OCI-LY3 (cell line): Measurements from ENCODE around the gene TEDC1.

Source experiments
- EZH2phosphoT487 ChIP-seq: fragments of 200-600 bp; shearing (Covaris generic); IDR thresholded peaks from 2 replicates; pipeline ENCODE4 v1.6.1; 2018; ENCODE audit warnings: antibody characterized with exemption, mixed run types, low read depth
- TF ChIP-seq, protein P1 (sequence below): fragments of 200-600, 300-600 bp; sonication (generic); IDR thresholded peaks from 2 replicates; pipeline ENCODE4 v1.5.1; 2014; ENCODE audit warnings: antibody characterized with exemption, low read length, low read depth

DNA sequence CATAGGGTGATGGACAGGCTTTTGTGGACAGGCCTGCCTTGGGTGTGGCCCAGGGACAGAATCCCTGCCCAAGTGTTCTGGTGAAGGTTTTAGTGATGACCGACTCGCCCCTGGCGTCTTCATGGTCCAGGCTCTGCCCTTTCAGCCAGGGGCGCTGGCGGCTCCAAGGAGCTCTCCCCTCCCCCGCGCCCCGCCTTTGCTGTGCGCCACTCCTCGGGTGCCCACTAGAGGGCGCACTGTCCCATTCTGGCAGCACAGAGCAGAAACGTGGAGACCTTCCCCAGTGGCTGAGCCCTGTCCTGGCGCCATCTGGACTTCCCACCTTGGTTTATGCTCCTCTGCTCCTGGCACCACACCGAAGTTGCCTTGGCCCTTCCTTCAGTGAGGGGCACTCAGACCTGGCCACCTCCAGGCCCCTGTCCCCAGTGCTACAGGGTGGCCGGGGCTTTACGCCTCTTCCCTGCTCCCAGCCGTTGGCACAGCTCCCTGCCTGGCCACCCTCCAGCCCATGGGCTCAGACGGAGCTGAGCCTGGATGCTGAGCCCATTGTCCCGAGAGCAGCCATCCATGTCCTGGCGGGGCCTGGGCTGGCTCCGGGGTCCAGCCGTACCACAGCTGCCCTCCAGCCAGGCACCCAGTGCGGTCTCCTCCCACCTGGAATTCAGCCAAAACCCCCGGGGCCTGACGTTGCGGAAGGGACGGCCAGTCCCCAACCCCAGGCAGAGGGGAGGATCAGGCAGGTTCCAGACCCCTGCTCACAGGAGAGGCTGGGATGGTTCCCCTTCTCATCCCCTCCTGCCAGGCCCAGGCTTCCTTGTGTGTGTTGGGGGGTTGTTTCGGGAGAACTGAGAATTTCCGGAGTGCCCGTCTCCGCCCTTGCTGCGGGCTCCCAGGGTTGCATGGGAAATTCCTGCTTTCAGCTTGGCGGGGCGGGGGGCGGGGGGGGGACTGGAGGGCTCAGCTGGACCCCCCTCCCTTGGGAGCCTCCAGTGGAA, 9.9 kb upstream of the TEDC1 start:
- TF ChIP-seq, protein P1, sequence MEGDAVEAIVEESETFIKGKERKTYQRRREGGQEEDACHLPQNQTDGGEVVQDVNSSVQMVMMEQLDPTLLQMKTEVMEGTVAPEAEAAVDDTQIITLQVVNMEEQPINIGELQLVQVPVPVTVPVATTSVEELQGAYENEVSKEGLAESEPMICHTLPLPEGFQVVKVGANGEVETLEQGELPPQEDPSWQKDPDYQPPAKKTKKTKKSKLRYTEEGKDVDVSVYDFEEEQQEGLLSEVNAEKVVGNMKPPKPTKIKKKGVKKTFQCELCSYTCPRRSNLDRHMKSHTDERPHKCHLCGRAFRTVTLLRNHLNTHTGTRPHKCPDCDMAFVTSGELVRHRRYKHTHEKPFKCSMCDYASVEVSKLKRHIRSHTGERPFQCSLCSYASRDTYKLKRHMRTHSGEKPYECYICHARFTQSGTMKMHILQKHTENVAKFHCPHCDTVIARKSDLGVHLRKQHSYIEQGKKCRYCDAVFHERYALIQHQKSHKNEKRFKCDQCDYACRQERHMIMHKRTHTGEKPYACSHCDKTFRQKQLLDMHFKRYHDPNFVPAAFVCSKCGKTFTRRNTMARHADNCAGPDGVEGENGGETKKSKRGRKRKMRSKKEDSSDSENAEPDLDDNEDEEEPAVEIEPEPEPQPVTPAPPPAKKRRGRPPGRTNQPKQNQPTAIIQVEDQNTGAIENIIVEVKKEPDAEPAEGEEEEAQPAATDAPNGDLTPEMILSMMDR = peak; percentile 90
- TF ChIP-seq EZH2phosphoT487 = no peak
